Thyroid gland (tissue), 4 donors: ENCODE measurements around the gene PLCG2. TPM values are rescaled to one million over a fixed set of nuclear protein-coding genes. Genes with fewer than 3 reads are reported as not detected.

Source experiments
- DNase-seq, 2 donors: peaks; one replicate each; pipeline ENCODE4 v3.0.0-alpha.2; 2019
- H3K27ac ChIP-seq, 3 donors: fragments of 200-600 bp; sonication (generic); 1 replicate in 2 of 3; 2 replicates in 1 of 3; pipeline ENCODE4 v1.5.1; 2016 to 2019; ENCODE audit warnings: mild to moderate bottlenecking in 1 of 3, moderate library complexity in 1 of 3
- H3K27me3 ChIP-seq: fragments of 200-600 bp; sonication (generic); one replicate; pipeline ENCODE4 v1.5.1; 2019
- H3K36me3 ChIP-seq, 2 donors: fragments of 200-600 bp; sonication (generic); one replicate each; pipeline ENCODE4 v1.5.1; 2016 to 2019
- H3K4me1 ChIP-seq, 2 donors: fragments of 200-600 bp; sonication (generic); one replicate each; pipeline ENCODE4 v1.5.1; 2017 to 2019
- H3K4me3 ChIP-seq, 3 donors: fragments of 200-600 bp; sonication (generic); replicated peaks in 1 of 3; 1 replicate in 2 of 3; 2 replicates in 1 of 3; pipeline ENCODE4 v1.5.1; 2016; ENCODE audit warnings: mild to moderate bottlenecking in 1 of 3
- H3K9me3 ChIP-seq: fragments of 200-600 bp; sonication (generic); one replicate; pipeline ENCODE4 v1.5.1; 2017
- POLR2A ChIP-seq, 2 donors: fragments of 450-650 bp; IDR thresholded peaks; one replicate each; pipeline ENCODE4 v1.6.1; 2017; ENCODE audit warnings: antibody characterized with exemption in 2 of 2, mild to moderate bottlenecking in 2 of 2, moderate library complexity in 1 of 2
- WGBS, 2 donors: methylation state at CpG; one replicate each; pipeline ENCODE4 v1.1.5; 2017; 5-methylcytosine and 5-hydroxymethylcytosine counted together
- intact Hi-C: fragments of 100-400 bp; cut with DNase I; formaldehyde crosslinking; loops from one replicate; pipeline ENCODE4 v1.15.1; 2023
- total RNA-seq, 4 donors: library from RNA; depleted of rRNA; stranded (reverse); fragments of >200 nt; gene quantifications; one replicate each; pipeline ENCODE4 v1.2.3, GENCODE V29; 2016
- TF ChIP-seq, protein P1 (sequence below), 6 experiments: fragments of 200-600 bp in 3 of 6; fragments of 450-650 bp in 3 of 6; sonication (generic) in 3 of 6; IDR thresholded peaks; one replicate each; pipeline ENCODE4 v1.5.1; 2016 to 2019; ENCODE audit warnings: antibody characterized with exemption in 6 of 6, mild to moderate bottlenecking in 2 of 6, inconsistent platforms in 1 of 6, moderate library complexity in 1 of 6

The PLCG2 gene
- total RNA-seq, 4 donors from 2014 or later = 9.2 to 12.1 (median 10.3) TPM

DNA sequence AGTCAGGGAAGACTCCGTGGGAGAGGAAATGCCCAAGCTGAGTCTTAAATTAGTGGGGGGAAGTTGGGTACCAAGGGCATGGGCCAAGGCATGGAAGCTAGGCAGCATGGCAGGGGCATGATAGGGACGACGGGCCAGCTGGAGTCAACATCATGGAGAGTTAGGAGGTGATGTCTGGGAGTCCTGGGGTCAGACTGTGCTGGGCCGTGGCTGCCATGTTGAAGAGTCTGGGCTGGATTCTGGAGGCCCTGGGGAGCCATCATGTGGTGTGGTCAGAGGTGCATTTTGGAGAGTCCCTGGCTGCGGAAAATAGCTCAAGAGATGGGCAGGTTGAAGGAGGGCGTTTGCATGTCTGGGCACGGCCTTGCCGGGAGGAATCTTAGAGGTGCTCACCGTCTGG is 146.9 kb downstream of the PLCG2 start:
- Histone ChIP-seq H3K27me3 (no peaks in the 10 kb centered on the region), H3K4me1 (no peaks in the 10 kb centered on the region), H3K36me3 (no peaks in the 10 kb centered on the region), H3K9me3 (no peaks in the 10 kb centered on the region), H3K4me3 (no peak overlapping the region), H3K27ac (no peak overlapping the region)
- 92 to 95% methylated on average over 8 of the region's 9 CpGs for WGBS, 2 donors
- DNase-seq = no peak
- TF ChIP-seq POLR2A (IDR thresholded peaks at IDR 0.05) = no peak
- TF ChIP-seq, protein P1, sequence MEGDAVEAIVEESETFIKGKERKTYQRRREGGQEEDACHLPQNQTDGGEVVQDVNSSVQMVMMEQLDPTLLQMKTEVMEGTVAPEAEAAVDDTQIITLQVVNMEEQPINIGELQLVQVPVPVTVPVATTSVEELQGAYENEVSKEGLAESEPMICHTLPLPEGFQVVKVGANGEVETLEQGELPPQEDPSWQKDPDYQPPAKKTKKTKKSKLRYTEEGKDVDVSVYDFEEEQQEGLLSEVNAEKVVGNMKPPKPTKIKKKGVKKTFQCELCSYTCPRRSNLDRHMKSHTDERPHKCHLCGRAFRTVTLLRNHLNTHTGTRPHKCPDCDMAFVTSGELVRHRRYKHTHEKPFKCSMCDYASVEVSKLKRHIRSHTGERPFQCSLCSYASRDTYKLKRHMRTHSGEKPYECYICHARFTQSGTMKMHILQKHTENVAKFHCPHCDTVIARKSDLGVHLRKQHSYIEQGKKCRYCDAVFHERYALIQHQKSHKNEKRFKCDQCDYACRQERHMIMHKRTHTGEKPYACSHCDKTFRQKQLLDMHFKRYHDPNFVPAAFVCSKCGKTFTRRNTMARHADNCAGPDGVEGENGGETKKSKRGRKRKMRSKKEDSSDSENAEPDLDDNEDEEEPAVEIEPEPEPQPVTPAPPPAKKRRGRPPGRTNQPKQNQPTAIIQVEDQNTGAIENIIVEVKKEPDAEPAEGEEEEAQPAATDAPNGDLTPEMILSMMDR (IDR thresholded peaks at IDR 0.05) = no peak
- intact Hi-C loops = no loop called here

DNA sequence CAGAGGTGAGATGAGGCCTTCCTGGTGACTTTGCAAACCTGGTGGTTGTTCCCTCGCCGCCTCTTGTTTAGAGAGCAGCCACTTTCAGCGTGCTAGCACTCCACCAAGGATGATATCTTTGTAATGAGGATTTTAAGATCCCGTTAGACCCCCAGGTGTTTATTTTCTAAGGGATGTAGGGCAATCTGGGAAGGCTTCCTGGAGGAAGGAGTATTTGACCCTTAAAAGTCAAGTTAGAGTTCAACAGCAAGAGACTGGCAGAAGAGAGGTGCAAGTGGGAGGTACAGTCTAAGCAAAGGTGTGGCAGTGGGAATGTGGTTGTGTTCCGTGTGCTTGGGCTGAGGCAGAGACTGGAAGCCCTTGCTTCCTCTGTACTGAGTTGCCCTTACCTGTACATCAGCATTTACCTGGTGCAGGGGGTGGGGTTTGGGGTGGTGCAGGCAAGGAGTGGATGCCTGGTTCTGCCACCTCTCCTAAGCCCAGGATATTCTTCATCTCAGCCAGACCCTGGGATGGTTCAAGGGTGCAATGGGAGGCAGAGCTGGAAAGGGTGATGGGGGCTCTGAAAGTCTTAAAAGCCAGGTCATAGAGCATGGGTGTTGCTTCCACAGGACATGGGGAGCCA is 148.6 kb downstream of the PLCG2 start:
- no peaks in the 10 kb centered on the region for H3K36me3 ChIP-seq
- TF ChIP-seq, protein P1 (IDR thresholded peaks at IDR 0.05) = no peak
- TF ChIP-seq POLR2A (IDR thresholded peaks at IDR 0.05) = no peak
- intact Hi-C loops = no loop called here
- H3K27ac ChIP-seq = no peak overlapping the region
- no peaks in the 10 kb centered on the region for H3K27me3 ChIP-seq
- H3K4me1 ChIP-seq = no peaks in the 10 kb centered on the region
- H3K4me3 ChIP-seq = no peak overlapping the region
- H3K9me3 ChIP-seq = no peaks in the 10 kb centered on the region
- 77 to 83% methylated on average over 5 of the region's 5 CpGs for WGBS, 2 donors
- DNase-seq = no peak

DNA sequence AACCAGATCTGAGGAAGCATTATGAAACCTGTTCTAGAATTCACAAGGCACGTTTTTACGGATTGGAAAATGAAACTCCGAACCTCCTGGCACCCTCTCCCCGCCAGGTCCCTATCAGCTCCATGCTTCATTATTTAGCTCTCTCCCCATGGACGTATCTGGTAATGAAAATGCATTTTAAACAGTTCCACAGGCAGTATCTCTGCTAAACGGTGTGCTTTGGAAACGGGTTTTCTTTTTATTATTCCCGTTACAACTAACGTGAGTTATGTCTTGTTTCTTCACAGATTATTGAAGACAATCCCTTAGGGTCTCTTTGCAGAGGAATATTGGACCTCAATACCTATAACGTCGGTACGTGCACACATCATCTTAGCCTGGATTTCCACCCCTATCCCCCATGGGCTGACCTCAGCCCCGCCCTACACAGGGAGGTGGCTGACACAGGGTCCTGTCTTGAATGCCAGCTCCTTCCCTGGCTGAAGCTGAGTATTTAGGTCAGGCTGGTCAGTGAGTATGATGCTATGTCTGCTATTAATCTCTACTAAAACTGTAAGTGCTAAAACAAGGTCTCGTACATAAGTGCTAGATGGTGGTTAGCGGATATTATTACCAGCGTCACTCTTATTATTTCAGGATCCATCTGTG is 149.3 kb downstream of the PLCG2 start:
- WGBS, 2 donors = 87 to 89% methylated on average over 16 of the region's 16 CpGs
- Histone ChIP-seq H3K27me3 (no peaks in the 10 kb centered on the region), H3K36me3 (no peaks in the 10 kb centered on the region), H3K4me1 (no peaks in the 10 kb centered on the region), H3K9me3 (no peaks in the 10 kb centered on the region), H3K27ac (no peak overlapping the region), H3K4me3 (no peak overlapping the region)
- no peak for TF ChIP-seq POLR2A (IDR thresholded peaks at IDR 0.05)
- TF ChIP-seq, protein P1 (IDR thresholded peaks at IDR 0.05) = no peak
- intact Hi-C loops = no loop called here
- DNase-seq = no peak

DNA sequence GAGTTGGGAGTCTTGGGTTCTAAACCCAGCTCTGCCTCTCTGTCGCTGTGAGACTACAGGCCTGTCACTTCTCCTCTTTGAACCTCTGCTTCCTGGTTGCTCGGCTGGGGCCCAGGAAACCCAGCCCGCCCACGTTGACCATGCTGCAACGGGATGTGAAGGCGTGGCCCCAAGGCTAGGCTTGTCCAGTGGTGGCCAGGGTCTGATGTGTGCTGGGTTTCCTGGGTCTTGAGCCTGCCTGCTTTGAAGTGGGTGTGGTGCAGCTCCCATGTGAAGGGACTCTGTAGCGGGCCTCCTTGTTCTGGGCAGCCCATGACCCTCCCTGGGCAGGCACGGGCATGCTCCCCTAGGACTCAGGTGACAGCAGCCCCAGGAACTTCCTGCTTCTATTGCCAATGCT is 149.9 kb downstream of the PLCG2 start:
- intact Hi-C loops = no loop called here
- Histone ChIP-seq H3K36me3 (no peaks in the 10 kb centered on the region), H3K4me1 (no peaks in the 10 kb centered on the region), H3K9me3 (no peaks in the 10 kb centered on the region), H3K4me3 (no peak overlapping the region), H3K27me3 (no peaks in the 10 kb centered on the region), H3K27ac (no peak overlapping the region)
- no peak for DNase-seq
- TF ChIP-seq, protein P1 (IDR thresholded peaks at IDR 0.05) = no peak
- TF ChIP-seq POLR2A (IDR thresholded peaks at IDR 0.05) = no peak
- 75 to 77% methylated on average over 6 to 8 of the region's 8 CpGs for WGBS, 2 donors

DNA sequence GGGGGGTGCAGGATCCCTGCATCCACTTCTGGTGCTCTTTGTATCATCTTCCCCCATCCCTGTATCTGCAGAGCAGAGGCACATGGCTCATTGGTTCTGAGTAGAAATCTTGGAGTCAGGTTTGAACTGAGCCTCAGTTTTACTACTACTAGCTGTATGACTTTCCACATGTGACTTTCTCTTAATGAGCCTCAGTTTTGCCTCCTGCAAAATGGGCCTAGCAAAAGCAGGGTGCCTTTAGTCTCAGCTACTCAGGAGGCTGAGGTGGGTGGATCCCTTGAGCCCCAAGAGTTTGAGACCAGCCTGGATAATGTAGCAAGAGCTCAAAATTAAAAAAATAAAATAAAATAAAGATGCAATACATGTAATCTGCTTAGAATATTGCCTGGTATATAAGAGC is 150.8 kb downstream of the PLCG2 start:
- Histone ChIP-seq H3K36me3 (no peaks in the 10 kb centered on the region), H3K27me3 (no peaks in the 10 kb centered on the region), H3K4me3 (no peak overlapping the region), H3K27ac (no peak overlapping the region), H3K4me1 (no peaks in the 10 kb centered on the region), H3K9me3 (no peaks in the 10 kb centered on the region)
- DNase-seq = no peak
- intact Hi-C loops = no loop called here
- TF ChIP-seq, protein P1 (IDR thresholded peaks at IDR 0.05) = no peak
- no peak for TF ChIP-seq POLR2A (IDR thresholded peaks at IDR 0.05)
